ENCODE results near the gene LGALS14. TPM values are rescaled to one million over a fixed set of nuclear protein-coding genes. Genes with fewer than 3 reads are reported as not detected.

The LGALS14 gene
- total RNA-seq, 1 experiment from 2014 or later, result not detected

DNA sequence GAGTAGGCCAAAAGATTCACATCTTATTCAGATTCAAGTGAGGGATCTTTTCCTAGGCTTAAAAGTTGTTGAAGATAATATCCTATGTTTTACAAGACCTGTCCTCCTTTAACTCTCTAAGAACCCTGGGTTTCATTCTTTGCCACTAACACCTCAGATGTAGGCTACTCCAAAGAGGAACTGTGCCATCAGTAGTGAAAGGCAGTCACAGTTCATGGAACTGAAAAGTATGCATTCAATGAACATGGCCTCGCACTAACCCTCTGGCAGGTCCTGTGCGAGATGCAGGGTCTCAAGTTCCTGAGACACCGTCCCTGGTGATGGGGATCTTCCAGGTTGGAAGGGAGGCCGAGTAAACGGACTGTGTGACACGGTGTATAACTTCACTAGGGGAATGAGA is 4.3 kb downstream of the LGALS14 start (continued):
- TF ChIP-seq, protein P1, sequence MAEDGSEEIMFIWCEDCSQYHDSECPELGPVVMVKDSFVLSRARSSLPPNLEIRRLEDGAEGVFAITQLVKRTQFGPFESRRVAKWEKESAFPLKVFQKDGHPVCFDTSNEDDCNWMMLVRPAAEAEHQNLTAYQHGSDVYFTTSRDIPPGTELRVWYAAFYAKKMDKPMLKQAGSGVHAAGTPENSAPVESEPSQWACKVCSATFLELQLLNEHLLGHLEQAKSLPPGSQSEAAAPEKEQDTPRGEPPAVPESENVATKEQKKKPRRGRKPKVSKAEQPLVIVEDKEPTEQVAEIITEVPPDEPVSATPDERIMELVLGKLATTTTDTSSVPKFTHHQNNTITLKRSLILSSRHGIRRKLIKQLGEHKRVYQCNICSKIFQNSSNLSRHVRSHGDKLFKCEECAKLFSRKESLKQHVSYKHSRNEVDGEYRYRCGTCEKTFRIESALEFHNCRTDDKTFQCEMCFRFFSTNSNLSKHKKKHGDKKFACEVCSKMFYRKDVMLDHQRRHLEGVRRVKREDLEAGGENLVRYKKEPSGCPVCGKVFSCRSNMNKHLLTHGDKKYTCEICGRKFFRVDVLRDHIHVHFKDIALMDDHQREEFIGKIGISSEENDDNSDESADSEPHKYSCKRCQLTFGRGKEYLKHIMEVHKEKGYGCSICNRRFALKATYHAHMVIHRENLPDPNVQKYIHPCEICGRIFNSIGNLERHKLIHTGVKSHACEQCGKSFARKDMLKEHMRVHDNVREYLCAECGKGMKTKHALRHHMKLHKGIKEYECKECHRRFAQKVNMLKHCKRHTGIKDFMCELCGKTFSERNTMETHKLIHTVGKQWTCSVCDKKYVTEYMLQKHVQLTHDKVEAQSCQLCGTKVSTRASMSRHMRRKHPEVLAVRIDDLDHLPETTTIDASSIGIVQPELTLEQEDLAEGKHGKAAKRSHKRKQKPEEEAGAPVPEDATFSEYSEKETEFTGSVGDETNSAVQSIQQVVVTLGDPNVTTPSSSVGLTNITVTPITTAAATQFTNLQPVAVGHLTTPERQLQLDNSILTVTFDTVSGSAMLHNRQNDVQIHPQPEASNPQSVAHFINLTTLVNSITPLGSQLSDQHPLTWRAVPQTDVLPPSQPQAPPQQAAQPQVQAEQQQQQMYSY (CRISPR knock-in tag; IDR thresholded peaks at IDR 0.05), result no peak
- TF ChIP-seq ZBTB21 (CRISPR knock-in tag; IDR thresholded peaks at IDR 0.05; ENCODE audit: borderline replicate concordance) (no peak), ZNF219 (CRISPR knock-in tag; IDR thresholded peaks at IDR 0.05; ENCODE audit: borderline replicate concordance) (no peak), ETV6 (CRISPR knock-in tag; IDR thresholded peaks at IDR 0.05) (no peak), JUN (CRISPR knock-in tag; IDR thresholded peaks at IDR 0.05) (no peak), HMGA2 (CRISPR knock-in tag; IDR thresholded peaks at IDR 0.05) (no peak)
- TF ChIP-seq, protein P2, sequence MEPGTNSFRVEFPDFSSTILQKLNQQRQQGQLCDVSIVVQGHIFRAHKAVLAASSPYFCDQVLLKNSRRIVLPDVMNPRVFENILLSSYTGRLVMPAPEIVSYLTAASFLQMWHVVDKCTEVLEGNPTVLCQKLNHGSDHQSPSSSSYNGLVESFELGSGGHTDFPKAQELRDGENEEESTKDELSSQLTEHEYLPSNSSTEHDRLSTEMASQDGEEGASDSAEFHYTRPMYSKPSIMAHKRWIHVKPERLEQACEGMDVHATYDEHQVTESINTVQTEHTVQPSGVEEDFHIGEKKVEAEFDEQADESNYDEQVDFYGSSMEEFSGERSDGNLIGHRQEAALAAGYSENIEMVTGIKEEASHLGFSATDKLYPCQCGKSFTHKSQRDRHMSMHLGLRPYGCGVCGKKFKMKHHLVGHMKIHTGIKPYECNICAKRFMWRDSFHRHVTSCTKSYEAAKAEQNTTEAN (CRISPR knock-in tag; IDR thresholded peaks at IDR 0.05), result no peak
- TF ChIP-seq, protein P3, sequence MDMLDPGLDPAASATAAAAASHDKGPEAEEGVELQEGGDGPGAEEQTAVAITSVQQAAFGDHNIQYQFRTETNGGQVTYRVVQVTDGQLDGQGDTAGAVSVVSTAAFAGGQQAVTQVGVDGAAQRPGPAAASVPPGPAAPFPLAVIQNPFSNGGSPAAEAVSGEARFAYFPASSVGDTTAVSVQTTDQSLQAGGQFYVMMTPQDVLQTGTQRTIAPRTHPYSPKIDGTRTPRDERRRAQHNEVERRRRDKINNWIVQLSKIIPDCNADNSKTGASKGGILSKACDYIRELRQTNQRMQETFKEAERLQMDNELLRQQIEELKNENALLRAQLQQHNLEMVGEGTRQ (CRISPR knock-in tag; IDR thresholded peaks at IDR 0.05), result no peak

DNA sequence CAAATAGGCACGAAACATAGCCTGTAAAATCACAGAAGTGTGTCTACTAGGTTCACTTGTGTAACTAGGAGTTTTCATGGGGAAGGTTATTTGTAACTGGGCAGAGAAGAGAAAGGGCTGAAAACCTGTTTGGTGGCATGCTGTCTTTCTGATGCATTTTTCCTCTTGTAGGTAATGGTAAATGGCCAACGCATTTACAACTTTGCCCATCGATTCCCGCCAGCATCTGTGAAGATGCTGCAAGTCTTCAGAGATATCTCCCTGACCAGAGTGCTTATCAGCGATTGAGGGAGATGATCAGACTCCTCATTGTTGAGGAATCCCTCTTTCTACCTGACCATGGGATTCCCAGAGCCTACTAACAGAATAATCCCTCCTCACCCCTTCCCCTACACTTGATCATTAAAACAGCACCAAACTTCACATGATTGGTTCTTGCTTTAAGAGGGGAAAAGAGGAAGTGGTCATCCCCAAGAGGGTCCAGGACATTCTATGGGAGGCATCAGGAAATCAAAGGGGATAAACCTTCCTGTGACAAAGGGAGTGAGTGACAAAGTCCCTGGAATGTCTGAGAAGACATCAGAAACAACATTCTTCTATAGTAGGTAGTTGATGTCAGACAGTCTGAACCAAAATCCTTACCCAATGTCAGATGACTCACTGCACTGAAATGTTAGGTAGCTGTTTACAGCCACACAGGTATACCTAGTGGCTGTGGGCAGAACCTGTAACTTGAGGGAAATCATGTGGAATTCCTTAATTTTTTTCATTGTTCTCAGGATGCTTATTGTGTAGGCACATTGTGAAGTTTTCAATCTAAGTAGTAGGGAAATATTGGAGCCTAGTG is 5.0 kb downstream of the LGALS14 start:
- DNase-seq (ENCODE audit: low spot score), result no peak
- CTCF ChIA-PET, result no interaction called here
- Mint-ChIP-seq H3K9me3 (peaks cover 11% of the 10 kb centered on the region), H3K4me3 (no peak overlapping the region), H3K36me3 (no peaks in the 10 kb centered on the region), H3K4me1 (no peaks in the 10 kb centered on the region), H3K27ac (no peak overlapping the region), H3K27me3 (ENCODE audit: low read depth) (peaks cover 15% of the 10 kb centered on the region)
- POLR2A ChIA-PET, result no interaction called here
- no peak; the same call in 1 of the 2 replicates for ATAC-seq
- no peak for TF ChIP-seq OVOL2 (CRISPR knock-in tag; IDR thresholded peaks at IDR 0.05; ENCODE audit: borderline replicate concordance)
- TF ChIP-seq, protein P4, sequence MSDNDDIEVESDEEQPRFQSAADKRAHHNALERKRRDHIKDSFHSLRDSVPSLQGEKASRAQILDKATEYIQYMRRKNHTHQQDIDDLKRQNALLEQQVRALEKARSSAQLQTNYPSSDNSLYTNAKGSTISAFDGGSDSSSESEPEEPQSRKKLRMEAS (CRISPR knock-in tag; IDR thresholded peaks at IDR 0.05), result no peak
- TF ChIP-seq ATF1 (CRISPR knock-in tag; IDR thresholded peaks at IDR 0.05), result no peak

DNA sequence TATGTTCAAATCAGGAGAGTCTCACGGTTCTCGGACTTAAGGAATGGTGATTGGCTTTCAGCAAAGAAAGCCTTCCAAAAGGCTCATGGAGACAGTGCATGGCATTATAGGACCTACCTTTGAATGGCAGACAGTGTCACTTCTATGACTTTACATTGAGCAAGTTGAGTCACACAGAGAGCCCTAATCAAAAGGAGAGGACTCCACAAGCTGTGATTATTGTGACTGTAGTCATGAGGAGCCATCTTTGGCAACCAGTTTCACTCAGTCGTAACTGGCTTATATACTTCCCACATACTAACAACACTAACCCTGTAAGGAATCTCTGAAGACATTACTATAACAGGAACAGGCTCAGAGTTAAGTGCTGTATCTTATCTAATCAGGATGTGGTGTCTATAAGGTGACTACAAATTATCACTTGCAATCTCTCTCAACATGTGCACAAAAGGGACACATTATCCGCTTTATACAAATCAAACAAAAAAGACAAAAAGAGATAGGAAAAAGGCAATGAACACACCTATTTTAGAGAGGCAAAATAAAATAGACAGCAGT is 6.1 kb downstream of the LGALS14 start:
- no peak for ATAC-seq
- POLR2A ChIA-PET, result no interaction called here
- peaks cover 18% of the 10 kb centered on the region for H3K27me3 Mint-ChIP-seq (ENCODE audit: low read depth)
- TF ChIP-seq, protein P5, sequence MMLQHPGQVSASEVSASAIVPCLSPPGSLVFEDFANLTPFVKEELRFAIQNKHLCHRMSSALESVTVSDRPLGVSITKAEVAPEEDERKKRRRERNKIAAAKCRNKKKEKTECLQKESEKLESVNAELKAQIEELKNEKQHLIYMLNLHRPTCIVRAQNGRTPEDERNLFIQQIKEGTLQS (CRISPR knock-in tag; conservative IDR thresholded peaks at IDR 0.05), result no peak
- TF ChIP-seq ELF4 (CRISPR knock-in tag; IDR thresholded peaks at IDR 0.05; ENCODE audit: low read depth) (no peak), KAT7 (CRISPR knock-in tag; IDR thresholded peaks at IDR 0.05; ENCODE audit: borderline replicate concordance) (no peak), NFATC4 (CRISPR knock-in tag; IDR thresholded peaks at IDR 0.05) (no peak), NFE2L1 (CRISPR knock-in tag; IDR thresholded peaks at IDR 0.05) (no peak), TP53 (CRISPR knock-in tag; IDR thresholded peaks at IDR 0.05) (no peak)
- TF ChIP-seq, protein P6, sequence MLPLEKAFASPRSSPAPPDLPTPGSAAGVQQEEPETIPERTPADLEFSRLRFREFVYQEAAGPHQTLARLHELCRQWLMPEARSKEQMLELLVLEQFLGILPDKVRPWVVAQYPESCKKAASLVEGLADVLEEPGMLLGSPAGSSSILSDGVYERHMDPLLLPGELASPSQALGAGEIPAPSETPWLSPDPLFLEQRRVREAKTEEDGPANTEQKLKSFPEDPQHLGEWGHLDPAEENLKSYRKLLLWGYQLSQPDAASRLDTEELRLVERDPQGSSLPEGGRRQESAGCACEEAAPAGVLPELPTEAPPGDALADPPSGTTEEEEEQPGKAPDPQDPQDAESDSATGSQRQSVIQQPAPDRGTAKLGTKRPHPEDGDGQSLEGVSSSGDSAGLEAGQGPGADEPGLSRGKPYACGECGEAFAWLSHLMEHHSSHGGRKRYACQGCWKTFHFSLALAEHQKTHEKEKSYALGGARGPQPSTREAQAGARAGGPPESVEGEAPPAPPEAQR (CRISPR knock-in tag; IDR thresholded peaks at IDR 0.05), result no peak
- TF ChIP-seq, protein P7, sequence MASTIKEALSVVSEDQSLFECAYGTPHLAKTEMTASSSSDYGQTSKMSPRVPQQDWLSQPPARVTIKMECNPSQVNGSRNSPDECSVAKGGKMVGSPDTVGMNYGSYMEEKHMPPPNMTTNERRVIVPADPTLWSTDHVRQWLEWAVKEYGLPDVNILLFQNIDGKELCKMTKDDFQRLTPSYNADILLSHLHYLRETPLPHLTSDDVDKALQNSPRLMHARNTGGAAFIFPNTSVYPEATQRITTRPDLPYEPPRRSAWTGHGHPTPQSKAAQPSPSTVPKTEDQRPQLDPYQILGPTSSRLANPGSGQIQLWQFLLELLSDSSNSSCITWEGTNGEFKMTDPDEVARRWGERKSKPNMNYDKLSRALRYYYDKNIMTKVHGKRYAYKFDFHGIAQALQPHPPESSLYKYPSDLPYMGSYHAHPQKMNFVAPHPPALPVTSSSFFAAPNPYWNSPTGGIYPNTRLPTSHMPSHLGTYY (CRISPR knock-in tag; IDR thresholded peaks at IDR 0.05), result no peak
- TF ChIP-seq, protein P8, sequence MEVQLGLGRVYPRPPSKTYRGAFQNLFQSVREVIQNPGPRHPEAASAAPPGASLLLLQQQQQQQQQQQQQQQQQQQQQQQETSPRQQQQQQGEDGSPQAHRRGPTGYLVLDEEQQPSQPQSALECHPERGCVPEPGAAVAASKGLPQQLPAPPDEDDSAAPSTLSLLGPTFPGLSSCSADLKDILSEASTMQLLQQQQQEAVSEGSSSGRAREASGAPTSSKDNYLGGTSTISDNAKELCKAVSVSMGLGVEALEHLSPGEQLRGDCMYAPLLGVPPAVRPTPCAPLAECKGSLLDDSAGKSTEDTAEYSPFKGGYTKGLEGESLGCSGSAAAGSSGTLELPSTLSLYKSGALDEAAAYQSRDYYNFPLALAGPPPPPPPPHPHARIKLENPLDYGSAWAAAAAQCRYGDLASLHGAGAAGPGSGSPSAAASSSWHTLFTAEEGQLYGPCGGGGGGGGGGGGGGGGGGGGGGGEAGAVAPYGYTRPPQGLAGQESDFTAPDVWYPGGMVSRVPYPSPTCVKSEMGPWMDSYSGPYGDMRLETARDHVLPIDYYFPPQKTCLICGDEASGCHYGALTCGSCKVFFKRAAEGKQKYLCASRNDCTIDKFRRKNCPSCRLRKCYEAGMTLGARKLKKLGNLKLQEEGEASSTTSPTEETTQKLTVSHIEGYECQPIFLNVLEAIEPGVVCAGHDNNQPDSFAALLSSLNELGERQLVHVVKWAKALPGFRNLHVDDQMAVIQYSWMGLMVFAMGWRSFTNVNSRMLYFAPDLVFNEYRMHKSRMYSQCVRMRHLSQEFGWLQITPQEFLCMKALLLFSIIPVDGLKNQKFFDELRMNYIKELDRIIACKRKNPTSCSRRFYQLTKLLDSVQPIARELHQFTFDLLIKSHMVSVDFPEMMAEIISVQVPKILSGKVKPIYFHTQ (CRISPR knock-in tag; IDR thresholded peaks at IDR 0.05), result no peak

More for the DNA sequence above, 6.1 kb downstream of the LGALS14 start:
- H3K4me1 Mint-ChIP-seq, result no peaks in the 10 kb centered on the region
- H3K4me3 Mint-ChIP-seq, result no peak overlapping the region
- H3K9me3 Mint-ChIP-seq, result peaks cover 14% of the 10 kb centered on the region
- H3K27ac Mint-ChIP-seq, result no peak overlapping the region
- H3K36me3 Mint-ChIP-seq, result no peaks in the 10 kb centered on the region
- CTCF ChIA-PET, result no interaction called here
- DNase-seq (ENCODE audit: low spot score), result no peak
